Activated T-cell treated with anti-CD3 and anti-CD28 coated beads for 24 hours (primary cell): ENCODE results near the gene KAT8.
"Not testable (repeated sequence)": the region's sequence is repeated elsewhere in the genome, so short reads cannot be mapped to it uniquely, and the experiment has no call there.

Experiments
- DNase-seq: peaks from one replicate; pipeline ENCODE4 v3.0.0-alpha.2; 2020; ENCODE audit warnings: low read depth

KAT8 gene

GRCh38 chr16:31083981-31084380, 33.5 kb upstream of the KAT8 start:
- no peak for DNase-seq

- DNase-seq, result no peak
Observed at GRCh38 chr16:31084584-31085302, 32.7 kb upstream of the KAT8 start.

DNA sequence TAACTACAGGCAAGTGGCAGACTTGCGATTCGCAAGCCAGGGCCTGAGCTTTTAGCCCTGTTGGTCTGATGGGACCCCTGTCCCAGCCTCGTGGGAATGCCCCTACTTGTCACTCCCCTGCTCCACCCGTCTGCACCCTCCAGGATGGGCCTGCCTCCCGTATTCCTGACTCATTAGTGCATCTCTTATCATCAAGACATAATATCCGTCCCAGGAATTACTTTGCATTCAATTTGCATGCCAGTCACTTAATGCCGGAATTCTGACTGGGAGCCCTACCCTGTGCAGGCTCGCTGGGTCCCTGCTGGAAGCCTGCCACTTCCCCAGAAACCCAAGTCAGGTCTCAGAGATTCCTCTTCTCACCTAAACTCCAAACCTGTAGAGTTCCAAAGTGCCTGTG, 32.1 kb upstream of the KAT8 start:
- DNase-seq, result no peak

DNA sequence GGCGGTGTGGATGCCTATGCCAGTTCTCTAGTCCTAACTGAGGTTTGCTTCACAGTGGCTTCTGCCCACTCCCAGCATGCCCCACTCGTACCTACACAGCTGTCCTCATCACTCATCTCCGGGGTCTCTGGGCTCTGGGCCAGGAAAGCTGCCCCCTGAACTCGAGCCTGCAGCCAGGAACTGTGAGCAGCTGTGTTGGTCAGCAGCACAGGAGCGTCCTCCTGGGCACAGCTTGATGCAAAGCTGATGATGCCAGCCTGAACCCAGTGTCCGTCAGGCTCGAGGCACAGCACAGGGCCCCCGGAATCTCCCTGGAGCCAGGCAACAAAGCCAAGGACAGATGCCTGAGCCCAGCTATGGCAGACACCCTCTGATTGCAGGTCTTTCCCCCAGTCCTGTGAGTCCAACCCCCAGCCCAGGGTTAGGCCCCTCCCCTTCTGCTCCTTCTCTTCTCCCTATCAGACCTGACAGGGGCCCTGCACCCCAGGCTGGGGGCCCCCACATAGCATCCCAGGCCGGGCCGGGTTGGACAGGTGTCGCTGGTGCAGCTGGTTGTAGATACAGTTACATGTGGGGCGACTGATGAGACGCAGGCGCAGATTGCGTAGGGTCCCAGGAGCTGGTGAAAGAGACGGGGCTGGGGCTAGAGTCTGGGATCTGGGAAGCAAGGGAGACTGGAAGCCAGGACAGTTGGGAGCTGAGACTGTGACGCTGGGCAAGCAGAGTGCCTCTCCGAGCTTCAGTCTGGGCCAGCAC, 31.4 kb upstream of the KAT8 start:
- no peak for DNase-seq

DNA sequence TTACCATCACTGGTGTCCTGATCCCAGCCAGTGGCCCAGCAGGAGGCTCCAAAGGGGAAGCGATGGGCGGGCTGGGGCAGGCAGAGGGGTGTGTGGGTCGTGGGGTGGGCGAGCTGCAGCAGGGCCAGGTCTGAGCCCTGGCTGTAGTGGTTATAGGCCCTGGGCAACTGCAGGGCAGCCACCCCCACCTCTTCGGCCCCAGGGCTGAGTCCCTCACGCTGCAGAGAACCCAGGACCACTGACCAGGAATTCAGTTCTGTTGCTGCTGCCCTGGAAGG, 30.9 kb upstream of the KAT8 start:
- DNase-seq, result no peak

- no peak for DNase-seq
Observed at GRCh38 chr16:31087481-31087880, 30.0 kb upstream of the KAT8 start.

DNA sequence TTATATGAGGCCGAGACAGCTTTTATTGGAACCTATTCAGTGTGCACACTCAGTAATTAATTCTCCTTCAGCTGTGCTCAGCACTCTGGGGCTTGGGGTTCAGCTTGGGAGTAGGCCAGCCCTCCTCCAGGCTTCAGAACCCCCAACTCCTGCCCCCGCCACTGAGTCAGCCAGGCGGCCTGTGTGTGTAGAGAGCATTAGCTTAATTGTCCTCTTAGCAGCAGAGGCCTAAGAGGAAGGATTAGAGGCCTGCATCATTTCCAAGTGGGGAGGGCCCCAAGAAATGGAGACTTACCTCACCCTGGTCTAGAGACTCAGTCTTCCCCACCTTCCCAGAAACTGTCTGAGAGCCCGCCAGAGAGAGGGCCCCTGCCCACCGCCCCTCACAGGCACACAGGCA, 29.5 kb upstream of the KAT8 start:
- DNase-seq, result no peak

DNA sequence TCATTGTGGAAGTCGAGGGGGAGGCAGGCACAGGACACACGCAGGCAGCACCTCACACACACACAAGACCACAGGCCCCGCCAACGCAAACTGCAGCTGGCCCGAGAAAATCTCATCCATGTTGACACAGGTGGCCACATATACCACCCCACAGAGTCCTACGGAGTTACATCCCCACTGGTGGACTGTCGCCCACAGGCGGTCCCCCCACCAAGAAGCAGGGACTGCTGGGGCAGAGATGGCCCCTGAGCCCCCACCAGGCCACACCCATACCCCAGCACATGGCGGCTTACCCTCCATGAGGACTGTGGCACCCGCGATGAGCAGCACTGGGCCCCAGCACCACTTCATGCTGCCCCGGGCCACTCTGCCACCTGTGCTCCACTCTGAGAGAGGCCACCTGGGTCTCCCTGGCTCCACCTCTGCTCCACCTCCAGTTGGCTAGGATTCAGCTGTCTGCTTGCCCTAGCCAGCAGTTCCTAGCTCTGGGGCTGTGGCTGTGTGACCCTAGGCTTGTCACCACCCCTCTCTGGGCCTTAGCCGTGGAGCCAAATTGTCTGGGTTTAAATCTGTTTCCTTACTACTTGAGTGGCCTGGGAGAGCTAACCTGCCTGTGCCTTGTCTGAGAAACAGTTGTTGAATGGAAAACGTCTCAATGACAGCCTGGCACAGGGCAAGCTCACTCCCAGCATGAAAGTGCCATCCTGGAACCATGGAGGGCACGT, 28.8 kb upstream of the KAT8 start, which contains the start of gene PRSS53:
TSS of gene PRSS53 (minus strand) at position 485 of the 725 bp plus-strand sequence. CDS start at position 351, 134 bp downstream.
- DNase-seq, result no peak

DNA sequence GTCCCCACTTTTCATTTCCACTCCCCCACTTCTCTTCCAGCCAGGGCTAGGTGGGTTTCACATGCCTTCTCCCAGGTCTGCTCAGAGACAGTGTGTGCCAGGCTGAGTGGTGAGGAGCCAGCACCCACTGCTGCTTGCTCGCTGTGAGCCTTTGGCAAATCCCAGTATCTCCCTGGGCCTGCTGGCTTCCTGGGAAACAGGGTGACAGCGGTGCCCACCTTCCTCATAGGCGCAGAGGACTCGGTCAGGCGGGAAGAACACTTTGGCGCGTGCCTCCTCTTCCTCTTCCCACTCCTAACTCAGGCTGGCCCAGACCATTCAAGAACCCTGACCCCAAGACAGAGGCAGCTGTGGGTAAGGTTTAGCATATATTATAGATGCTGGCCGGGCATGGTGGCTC, 28.3 kb upstream of the KAT8 start:
- no peak for DNase-seq

DNA sequence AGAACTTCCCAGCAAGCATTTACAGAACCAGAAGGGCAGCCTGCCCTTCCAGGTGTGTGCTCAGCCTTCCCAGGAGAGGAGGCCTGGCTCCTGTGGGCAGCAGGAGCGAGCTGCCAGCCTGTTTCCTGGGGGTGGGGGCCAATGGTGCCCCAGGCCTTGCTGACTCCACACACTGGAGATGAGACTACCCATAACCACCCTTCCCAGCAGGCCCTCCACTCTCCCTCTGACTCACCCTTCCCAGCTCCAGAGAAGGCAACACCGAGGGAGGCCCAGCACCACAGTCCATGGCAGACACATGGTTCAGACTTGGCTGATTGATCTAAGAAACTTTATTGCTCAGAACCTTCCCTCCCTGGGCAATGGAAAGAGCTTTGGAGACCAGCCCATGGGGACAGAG, 26.9 kb upstream of the KAT8 start:
- no peak for DNase-seq

DNA sequence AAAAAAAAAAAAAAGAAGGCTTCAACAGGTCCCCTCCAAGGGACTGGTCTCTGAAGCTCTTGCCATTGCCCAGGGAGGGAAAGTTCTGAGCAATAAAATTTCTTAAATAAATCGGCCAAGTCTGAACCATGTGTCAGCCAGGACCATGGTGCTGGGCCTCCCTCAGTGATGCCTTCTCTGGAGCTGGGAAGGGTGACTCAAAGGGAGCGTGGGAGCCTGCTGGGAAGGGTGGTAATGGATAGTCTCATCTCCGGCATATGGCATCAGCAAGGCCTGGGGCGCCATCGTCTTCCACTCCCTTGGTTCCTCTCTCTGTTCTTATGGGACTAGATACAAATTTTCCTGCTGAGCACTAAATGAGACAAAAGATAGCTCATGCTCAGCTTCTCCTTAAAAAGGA, 25.1 kb upstream of the KAT8 start:
- no peak for DNase-seq

- DNase-seq, result no peak
Observed at GRCh38 chr16:31093132-31093703, 24.2 kb upstream of the KAT8 start.

GRCh38 chr16:31094088-31094423, 23.4 kb upstream of the KAT8 start:
- no peak for DNase-seq

DNA sequence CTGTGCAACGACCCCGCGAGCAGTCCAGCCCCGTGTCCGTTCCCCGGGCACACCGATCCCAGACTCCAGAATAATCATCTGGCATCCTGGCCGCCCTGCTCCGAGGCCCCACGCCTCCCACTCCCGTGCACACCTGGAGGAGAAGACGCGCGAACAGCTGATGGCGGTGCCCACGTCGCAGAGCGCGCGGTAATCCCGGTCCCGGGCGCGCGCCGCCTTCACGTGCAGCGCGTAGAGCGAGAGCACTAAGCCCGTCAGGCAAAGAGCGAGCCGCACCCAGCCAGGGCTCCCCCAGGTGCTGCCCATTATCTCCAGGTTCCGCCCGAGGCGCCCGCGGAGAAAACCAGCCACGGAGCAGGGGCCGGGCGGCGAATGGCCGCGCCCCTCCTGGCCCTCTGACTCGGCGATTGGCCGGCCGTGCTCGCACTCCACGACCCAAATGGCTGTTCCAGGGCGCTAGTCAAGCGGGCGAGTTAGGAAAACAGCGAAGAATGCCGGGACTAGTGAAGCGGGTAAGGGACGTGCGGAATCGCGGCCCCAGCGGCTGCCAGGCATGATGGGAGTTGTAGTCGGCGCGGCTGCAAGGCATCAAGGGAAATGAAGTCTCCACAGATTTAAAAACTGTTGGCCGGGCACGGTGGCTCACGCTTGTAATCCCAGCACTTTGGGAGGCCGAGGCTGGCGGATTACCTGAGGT, 22.9 kb upstream of the KAT8 start, which contains the start of gene VKORC1:
TSS of gene VKORC1 (minus strand) at position 374 of the 697 bp plus-strand sequence. CDS start at position 306, 68 bp downstream.
- peak; percentile 87 for DNase-seq

GRCh38 chr16:31099860-31100638, 17.4 kb upstream of the KAT8 start:
- no peak for DNase-seq

- not testable (repeated sequence) for DNase-seq
Observed at GRCh38 chr16:31100876-31101641, 16.4 kb upstream of the KAT8 start.

- DNase-seq, result peak; percentile 73
Observed at GRCh38 chr16:31105677-31106213, 11.7 kb upstream of the KAT8 start.

DNA sequence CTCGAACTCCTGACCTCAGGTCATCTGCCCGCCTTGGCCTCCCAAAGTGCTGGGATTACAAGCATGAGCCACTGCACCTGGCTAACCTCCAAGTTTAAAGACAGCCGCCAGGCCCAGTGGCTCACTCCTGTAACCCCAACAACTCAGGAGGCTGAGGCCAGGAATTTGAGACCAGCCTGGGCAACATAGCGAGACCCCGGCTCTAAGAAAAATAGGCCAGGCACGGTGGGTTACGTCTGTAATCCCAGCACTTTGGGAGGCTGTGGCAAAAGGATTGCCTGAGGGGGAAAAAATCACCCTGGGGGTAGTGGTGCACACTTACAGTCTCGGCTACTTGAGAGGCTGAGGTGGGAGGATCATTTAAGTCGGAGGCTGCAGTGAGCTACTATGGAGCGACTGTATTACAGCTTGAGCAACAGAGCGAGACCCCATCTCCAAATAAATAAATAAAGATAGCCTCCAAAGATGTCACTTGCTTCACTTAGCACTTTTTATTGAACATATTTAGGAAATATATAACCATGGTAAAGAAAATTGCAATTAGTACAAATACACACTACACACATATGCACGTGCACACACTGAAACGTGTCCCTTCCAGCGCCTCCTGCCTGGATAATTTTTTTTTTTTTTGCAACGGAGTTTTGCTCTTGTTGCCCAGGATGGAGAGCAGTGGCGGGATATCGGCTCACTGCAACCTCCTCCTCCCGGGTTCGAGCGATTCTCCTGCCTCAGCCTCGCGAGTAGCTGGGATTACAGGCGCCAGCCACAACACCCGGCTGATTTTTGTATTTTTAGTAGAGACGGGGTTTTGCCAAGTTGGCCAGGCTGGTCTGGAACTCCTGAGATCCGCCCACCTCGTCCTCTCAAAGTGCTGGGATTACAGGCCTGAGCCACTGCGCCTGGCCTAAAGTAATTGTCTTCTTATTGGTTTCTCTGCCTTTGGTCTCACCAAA, 10.7 kb upstream of the KAT8 start:
- no peak for DNase-seq

- DNase-seq, result no peak
Observed at GRCh38 chr16:31107465-31107867, 10.0 kb upstream of the KAT8 start.
